Heart left ventricle (tissue), 13 donors: ENCODE results near the gene WIPI1.

Experiments
- CTCF ChIP-seq, 12 donors: fragments of 200-600 bp; sonication (generic) in 4 of 12; IDR thresholded peaks; one replicate each; pipeline versions ENCODE4 v1.5.0 to v1.8.0; 2018 to 2022; ENCODE audit warnings: antibody characterized with exemption in 12 of 12, mild to moderate bottlenecking in 5 of 12
- POLR2A ChIP-seq, 2 donors: fragments of 450-650 bp; IDR thresholded peaks; one replicate each; pipeline ENCODE4 v1.6.1; 2017; ENCODE audit warnings: antibody characterized with exemption in 2 of 2, mild to moderate bottlenecking in 2 of 2, moderate library complexity in 2 of 2
- donor health status: ischemic (EF 13 %, LVEDD 7.1; RV severe dilation, severe dysfunction).
- donor health status: DM: no; HTN: yes; CAD: no.
- donor health status: DM: no; HTN: no; CAD: no.
- donor health status: ischemic (EF 25% LVEDD 6.9; RV normal size, moderate dysfunction).
- donor health status: ischemic (EF 25% LVEDD 5.7; RV mildly dilated, moderate dysfunction).
- donor health status: ischemic (EF 35%, LVEDD 5.7; RV mildly dilated, moderate dysfunction).
- donor health status: nonischemic (EF 11% LVEDD 7.7; RV severe dilation, severe dysfunction).
- donor health status: DM: yes; HTN: yes; CAD: no.
- donor health status: PGD.
- donor health status: ischemic (EF 29% LVEDD 5.4; RV normal size, mild dysfunction).
- donor health status: nonischemic (EF 23%, LVEDD 6.1; RV moderate dilation, normal function).

GRCh38 chr17:68422821-68423220 is 34.5 kb downstream of the WIPI1 start:
- TF ChIP-seq CTCF (IDR thresholded peaks at IDR 0.05), result no peak
- no peak for TF ChIP-seq POLR2A (IDR thresholded peaks at IDR 0.05)
